ENCODE measurements around the gene SNRNP40.

The SNRNP40 gene

GRCh38 chr1:31232689-31233088, 63.9 kb downstream of the SNRNP40 start:
- Histone ChIP-seq H3K79me2 (ENCODE audit: insufficient read depth, low read length) (no peaks in the 10 kb centered on the region), H4K20me1 (ENCODE audit: low read depth, low read length) (no peaks in the 10 kb centered on the region), H3K36me3 (ENCODE audit: low read length) (no peaks in the 10 kb centered on the region), H2AFZ (ENCODE audit: low read depth, low read length, severe bottlenecking) (no peak overlapping the region), H3K9ac (ENCODE audit: low read length) (no peak overlapping the region), H3K4me2 (ENCODE audit: low read depth, low read length, poor library complexity, severe bottlenecking) (no peak overlapping the region), H3K27ac (ENCODE audit: low read depth, low read length) (no peak overlapping the region), H3K27me3 (ENCODE audit: low read length) (no peaks in the 10 kb centered on the region), H3K9me3 (ENCODE audit: insufficient read depth, low read length) (no peaks in the 10 kb centered on the region), H3K4me3 (ENCODE audit: insufficient read depth, low read length, poor library complexity, severe bottlenecking) (no peak overlapping the region), H3K9me2 (replicated peaks; ENCODE audit: insufficient read depth, low read length) (no peaks in the 10 kb centered on the region), H3F3A (ENCODE audit: insufficient read depth) (no peaks in the 10 kb centered on the region)
- TF ChIP-seq EZH2phosphoT487 (conservative IDR thresholded peaks at IDR 0.05; ENCODE audit: low read length), result no peak
- no peak for TF ChIP-seq CTCF (IDR thresholded peaks at IDR 0.05; ENCODE audit: insufficient read depth, low read length, poor library complexity, severe bottlenecking)

GRCh38 chr1:31231802-31232201, 64.8 kb downstream of the SNRNP40 start:
- H3K79me2 ChIP-seq (ENCODE audit: insufficient read depth, low read length), result no peaks in the 10 kb centered on the region
- no peaks in the 10 kb centered on the region for H4K20me1 ChIP-seq (ENCODE audit: low read depth, low read length)
- no peaks in the 10 kb centered on the region for H3F3A ChIP-seq (ENCODE audit: insufficient read depth)

GRCh38 chr1:31230378-31230777, 66.2 kb downstream of the SNRNP40 start:
- Histone ChIP-seq H3K27me3 (ENCODE audit: low read length) (no peaks in the 10 kb centered on the region), H3K9ac (ENCODE audit: low read length) (no peak overlapping the region), H3K4me2 (ENCODE audit: low read depth, low read length, poor library complexity, severe bottlenecking) (no peak overlapping the region)

More at GRCh38 chr1:31231802-31232201, 64.8 kb downstream of the SNRNP40 start:
- H3K27me3 ChIP-seq (ENCODE audit: low read length), result no peaks in the 10 kb centered on the region
- H3K4me2 ChIP-seq (ENCODE audit: low read depth, low read length, poor library complexity, severe bottlenecking), result no peak overlapping the region
- H2AFZ ChIP-seq (ENCODE audit: low read depth, low read length, severe bottlenecking), result no peak overlapping the region
- no peaks in the 10 kb centered on the region for H3K36me3 ChIP-seq (ENCODE audit: low read length)
- TF ChIP-seq CTCF (IDR thresholded peaks at IDR 0.05; ENCODE audit: insufficient read depth, low read length, poor library complexity, severe bottlenecking) (no peak), EZH2phosphoT487 (conservative IDR thresholded peaks at IDR 0.05; ENCODE audit: low read length) (no peak)
- H3K9me3 ChIP-seq (ENCODE audit: insufficient read depth, low read length), result no peaks in the 10 kb centered on the region
- no peak overlapping the region for H3K9ac ChIP-seq (ENCODE audit: low read length)
- no peaks in the 10 kb centered on the region for H3K9me2 ChIP-seq (replicated peaks; ENCODE audit: insufficient read depth, low read length)
- H3K4me3 ChIP-seq (ENCODE audit: insufficient read depth, low read length, poor library complexity, severe bottlenecking), result no peak overlapping the region
- no peak overlapping the region for H3K27ac ChIP-seq (ENCODE audit: low read depth, low read length)

More at GRCh38 chr1:31230378-31230777, 66.2 kb downstream of the SNRNP40 start:
- TF ChIP-seq CTCF (IDR thresholded peaks at IDR 0.05; ENCODE audit: insufficient read depth, low read length, poor library complexity, severe bottlenecking) (no peak), EZH2phosphoT487 (conservative IDR thresholded peaks at IDR 0.05; ENCODE audit: low read length) (no peak)
- no peaks in the 10 kb centered on the region for H3K36me3 ChIP-seq (ENCODE audit: low read length)
- no peak overlapping the region for H2AFZ ChIP-seq (ENCODE audit: low read depth, low read length, severe bottlenecking)
- no peak overlapping the region for H3K27ac ChIP-seq (ENCODE audit: low read depth, low read length)
- no peaks in the 10 kb centered on the region for H3K9me3 ChIP-seq (ENCODE audit: insufficient read depth, low read length)
- no peak overlapping the region for H3K4me3 ChIP-seq (ENCODE audit: insufficient read depth, low read length, poor library complexity, severe bottlenecking)
- no peaks in the 10 kb centered on the region for H3F3A ChIP-seq (ENCODE audit: insufficient read depth)
- no peaks in the 10 kb centered on the region for H4K20me1 ChIP-seq (ENCODE audit: low read depth, low read length)
- no peaks in the 10 kb centered on the region for H3K9me2 ChIP-seq (replicated peaks; ENCODE audit: insufficient read depth, low read length)
- H3K79me2 ChIP-seq (ENCODE audit: insufficient read depth, low read length), result no peaks in the 10 kb centered on the region
